GM23338 (cell line): ENCODE results near the gene METRNL.

Experiments
- CREB1 ChIP-seq: fragments of 250-450 bp; sonication (Bioruptor Pico); IDR thresholded peaks from 2 replicates; pipeline ENCODE4 v1.5.0; 2020; ENCODE audit warnings: low read depth, mild to moderate bottlenecking, moderate library complexity
- CTCF ChIP-seq, 2 experiments: fragments of 200-600 bp in 1 of 2; sonication (generic) in 1 of 2; conservative IDR thresholded peaks; 2 replicates each; pipeline versions ENCODE4 v1.5.1 to v1.6.1; 2016 to 2017; ENCODE audit warnings: antibody characterized with exemption in 2 of 2, low read depth in 2 of 2, mild to moderate bottlenecking in 2 of 2, moderate library complexity in 1 of 2
- ETS1 ChIP-seq: IDR thresholded peaks from 2 replicates; pipeline ENCODE4 v1.6.1; 2016; ENCODE audit warnings: antibody characterized with exemption
- EZH2 ChIP-seq: fragments of 200-600 bp; sonication (generic); IDR thresholded peaks from one replicate; pipeline ENCODE4 v1.8.0; 2017; ENCODE audit warnings: antibody characterized with exemption, mild to moderate bottlenecking, low read depth; ENCODE audit not compliant: unreplicated experiment
- EZH2phosphoT487 ChIP-seq: fragments of 200-600 bp; sonication (generic); IDR thresholded peaks from one replicate; pipeline ENCODE4 v1.8.1; 2018; ENCODE audit warnings: antibody characterized with exemption; ENCODE audit not compliant: unreplicated experiment
- JUNB ChIP-seq: IDR thresholded peaks from one replicate; pipeline ENCODE4 v1.6.1; 2016; ENCODE audit warnings: antibody characterized with exemption; ENCODE audit not compliant: unreplicated experiment
- NANOG ChIP-seq: IDR thresholded peaks from 2 replicates; pipeline ENCODE4 v1.6.1; 2016; ENCODE audit warnings: antibody characterized with exemption, borderline replicate concordance
- POLR2AphosphoS5 ChIP-seq: IDR thresholded peaks from 2 replicates; pipeline ENCODE4 v1.6.1; 2016; ENCODE audit warnings: antibody characterized with exemption, low read depth
- REST ChIP-seq: IDR thresholded peaks from one replicate; pipeline ENCODE4 v1.6.1; 2018; ENCODE audit warnings: antibody characterized with exemption; ENCODE audit not compliant: unreplicated experiment
- ZNF331 ChIP-seq: fragments of 250-450 bp; sonication (Bioruptor Pico); IDR thresholded peaks from 2 replicates; pipeline ENCODE4 v1.5.0; 2020; ENCODE audit warnings: low read depth, mild to moderate bottlenecking, moderate library complexity

- no peak for TF ChIP-seq REST
- TF ChIP-seq CTCF (conservative IDR thresholded peaks at IDR 0.05; ENCODE audit: low read depth in 2 of 2), result no peak
- TF ChIP-seq EZH2, result no peak
- TF ChIP-seq ETS1, result no peak
- no peak for TF ChIP-seq POLR2AphosphoS5
- TF ChIP-seq EZH2phosphoT487, result no peak
- TF ChIP-seq CREB1 (CRISPR knock-in tag), result no peak
- no peak for TF ChIP-seq NANOG
- no peak for TF ChIP-seq ZNF331
- TF ChIP-seq JUNB, result no peak
These were observed 20.9 kb downstream of the METRNL start for GRCh38 chr17:83100220-83100852.
